Loucy (cell line): Measurements from ENCODE around the gene CACHD1.
A peak's percentile ranks its signal among the peaks of the same experiment; 100 is the strongest.

ENCODE experiments used
- H2AFZ ChIP-seq: fragments of 200-600 bp; sonication (generic); 2 replicates; pipeline ENCODE4 v1.6.0; 2016; ENCODE audit warnings: antibody characterized with exemption, mild to moderate bottlenecking, low read length, moderate library complexity
- H3F3A ChIP-seq: fragments of 200-600 bp; 2 replicates; pipeline ENCODE4 v1.6.0; 2016; ENCODE audit warnings: antibody characterized with exemption, low read depth, mild to moderate bottlenecking
- H3K27me3 ChIP-seq: fragments of 200-600 bp; sonication (generic); 2 replicates; pipeline ENCODE4 v1.6.1; 2014; ENCODE audit warnings: low read length, mild to moderate bottlenecking; ENCODE audit not compliant: insufficient read depth, poor library complexity, severe bottlenecking
- H3K36me3 ChIP-seq: fragments of 200-600 bp; sonication (generic); 2 replicates; pipeline ENCODE4 v1.6.1; 2016; ENCODE audit warnings: low read length; ENCODE audit not compliant: insufficient read depth
- H3K4me1 ChIP-seq: fragments of 200-600 bp; sonication (generic); 2 replicates; pipeline ENCODE4 v1.5.1; 2014; ENCODE audit warnings: low read length, mild to moderate bottlenecking; ENCODE audit not compliant: insufficient read depth, poor library complexity, severe bottlenecking
- H3K4me2 ChIP-seq: fragments of 200-600 bp; sonication (generic); 2 replicates; pipeline ENCODE4 v1.6.0; 2014; ENCODE audit warnings: antibody characterized with exemption, low read length, low read depth, mild to moderate bottlenecking; ENCODE audit not compliant: poor library complexity, severe bottlenecking
- H3K4me3 ChIP-seq: fragments of 200-600 bp; sonication (generic); 2 replicates; pipeline ENCODE4 v1.5.1; 2014; ENCODE audit warnings: low read length, mild to moderate bottlenecking, mixed read lengths; ENCODE audit not compliant: poor library complexity, severe bottlenecking
- H3K79me2 ChIP-seq: fragments of 200-600 bp; sonication (generic); 2 replicates; pipeline ENCODE4 v1.6.1; 2014; ENCODE audit warnings: low read length; ENCODE audit not compliant: insufficient read depth
- H3K9ac ChIP-seq: fragments of 200-600 bp; sonication (generic); 2 replicates; pipeline ENCODE4 v1.6.0; 2014; ENCODE audit warnings: mild to moderate bottlenecking, low read depth, low read length, moderate library complexity; ENCODE audit not compliant: poor library complexity, severe bottlenecking
- H3K9me2 ChIP-seq: fragments of 200-600 bp; sonication (generic); replicated peaks from 2 replicates; pipeline ENCODE4 v1.6.1; 2016; ENCODE audit warnings: low read depth, low read length, mixed read lengths
- H3K9me3 ChIP-seq: fragments of 200-600 bp; sonication (generic); 2 replicates; pipeline ENCODE4 v1.6.1; 2014; ENCODE audit warnings: mild to moderate bottlenecking, antibody characterized with exemption, low read length, low read depth; ENCODE audit not compliant: insufficient read depth
- H4K20me1 ChIP-seq: fragments of 200-600 bp; sonication (generic); 2 replicates; pipeline ENCODE4 v1.6.0; 2014; ENCODE audit warnings: antibody characterized with exemption, low read length, mild to moderate bottlenecking; ENCODE audit not compliant: insufficient read depth, poor library complexity, severe bottlenecking
- EZH2phosphoT487 ChIP-seq: fragments of 200-600 bp; IDR thresholded peaks from 2 replicates; pipeline ENCODE4 v1.6.1; 2018; ENCODE audit warnings: antibody characterized with exemption, mild to moderate bottlenecking, moderate library complexity, borderline replicate concordance
- TF ChIP-seq, protein P1 (sequence below): fragments of 200-600 bp; sonication (generic); conservative IDR thresholded peaks from 2 replicates; pipeline ENCODE4 v1.5.1; 2014; ENCODE audit warnings: mild to moderate bottlenecking, antibody characterized with exemption, low read length

CACHD1 gene

DNA sequence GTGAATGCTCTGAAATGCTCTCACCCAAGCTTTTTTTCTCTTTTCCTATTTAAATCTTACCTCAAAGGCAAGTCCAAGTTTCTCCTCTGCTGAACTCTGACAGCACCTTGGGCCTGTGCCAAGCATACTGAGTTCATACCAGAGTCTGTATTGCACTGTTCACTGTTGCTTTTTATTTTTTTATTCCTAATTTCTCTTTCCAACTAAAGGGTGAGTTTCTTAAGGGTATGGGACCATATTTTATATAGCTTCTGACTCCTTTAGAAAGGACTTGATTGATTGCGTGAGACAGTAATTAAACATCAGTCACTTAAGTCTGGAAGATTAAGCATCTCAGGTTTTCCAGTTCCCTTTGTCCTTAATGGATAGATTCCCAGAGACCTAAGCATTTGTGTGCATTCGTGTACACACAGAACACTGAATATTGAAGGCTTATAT is 69.9 kb downstream of the CACHD1 start:
- peaks cover 68% of the 10 kb centered on the region for H3K79me2 ChIP-seq
- H3K4me1 ChIP-seq, result peaks cover 57% of the 10 kb centered on the region
- H3K9ac ChIP-seq, result peak overlapping the region; percentile 43
- H3F3A ChIP-seq, result no peaks in the 10 kb centered on the region
- H3K9me2 ChIP-seq, result no peaks in the 10 kb centered on the region
- no peaks in the 10 kb centered on the region for H4K20me1 ChIP-seq
- TF ChIP-seq EZH2phosphoT487, result no peak
- TF ChIP-seq, protein P1, sequence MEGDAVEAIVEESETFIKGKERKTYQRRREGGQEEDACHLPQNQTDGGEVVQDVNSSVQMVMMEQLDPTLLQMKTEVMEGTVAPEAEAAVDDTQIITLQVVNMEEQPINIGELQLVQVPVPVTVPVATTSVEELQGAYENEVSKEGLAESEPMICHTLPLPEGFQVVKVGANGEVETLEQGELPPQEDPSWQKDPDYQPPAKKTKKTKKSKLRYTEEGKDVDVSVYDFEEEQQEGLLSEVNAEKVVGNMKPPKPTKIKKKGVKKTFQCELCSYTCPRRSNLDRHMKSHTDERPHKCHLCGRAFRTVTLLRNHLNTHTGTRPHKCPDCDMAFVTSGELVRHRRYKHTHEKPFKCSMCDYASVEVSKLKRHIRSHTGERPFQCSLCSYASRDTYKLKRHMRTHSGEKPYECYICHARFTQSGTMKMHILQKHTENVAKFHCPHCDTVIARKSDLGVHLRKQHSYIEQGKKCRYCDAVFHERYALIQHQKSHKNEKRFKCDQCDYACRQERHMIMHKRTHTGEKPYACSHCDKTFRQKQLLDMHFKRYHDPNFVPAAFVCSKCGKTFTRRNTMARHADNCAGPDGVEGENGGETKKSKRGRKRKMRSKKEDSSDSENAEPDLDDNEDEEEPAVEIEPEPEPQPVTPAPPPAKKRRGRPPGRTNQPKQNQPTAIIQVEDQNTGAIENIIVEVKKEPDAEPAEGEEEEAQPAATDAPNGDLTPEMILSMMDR, result no peak
- no peaks in the 10 kb centered on the region for H3K27me3 ChIP-seq
- no peaks in the 10 kb centered on the region for H3K9me3 ChIP-seq
- H3K4me2 ChIP-seq, result peak overlapping the region; percentile 60
- H2AFZ ChIP-seq, result no peak overlapping the region
- H3K36me3 ChIP-seq, result no peaks in the 10 kb centered on the region
- H3K4me3 ChIP-seq, result peak overlapping the region; percentile 48

DNA sequence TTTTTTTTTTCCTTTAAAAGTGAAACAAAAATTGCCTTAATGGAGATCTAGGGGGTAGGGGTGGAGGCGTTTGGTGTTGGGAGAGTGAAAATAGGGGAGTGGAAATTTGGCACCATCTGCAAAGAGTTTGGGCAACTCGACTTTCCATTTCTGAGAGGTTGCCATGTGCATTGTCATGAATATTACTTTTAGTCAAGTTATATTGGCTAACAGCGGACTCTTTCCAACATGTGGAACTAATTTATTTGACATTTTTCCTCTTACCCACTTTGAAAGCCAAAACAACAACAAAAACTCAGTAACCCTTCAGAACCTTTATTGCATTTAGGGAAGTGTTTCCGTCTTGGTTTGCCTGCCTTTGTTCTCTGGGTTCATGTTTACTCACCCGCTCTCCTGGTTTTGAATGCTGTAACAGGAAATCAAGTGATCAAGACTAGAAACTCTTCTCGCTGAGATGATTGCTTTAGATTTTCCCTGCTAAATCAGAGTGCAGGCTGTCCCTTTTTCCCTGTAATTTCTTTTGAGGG is 70.4 kb downstream of the CACHD1 start:
- peak overlapping the region; percentile 43 for H3K9ac ChIP-seq

DNA sequence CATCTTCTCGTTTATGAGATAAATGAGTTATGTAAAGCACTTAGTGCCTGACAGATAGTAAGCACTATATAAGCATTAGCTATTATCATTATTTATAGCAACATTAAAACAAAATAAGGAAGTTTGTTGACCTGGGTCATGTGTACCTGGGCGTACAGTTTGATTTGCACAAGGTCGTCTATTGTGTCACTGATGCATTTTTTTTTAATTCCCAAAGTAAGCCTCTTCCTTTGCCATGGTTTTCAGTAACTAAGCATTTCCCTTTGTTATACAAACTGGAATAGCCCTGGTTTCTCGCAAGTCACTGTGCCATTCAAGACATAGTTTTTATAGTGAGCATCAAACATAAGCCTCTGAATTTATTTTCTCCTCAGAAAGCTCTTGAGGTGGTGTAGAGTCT is 72.2 kb downstream of the CACHD1 start:
- H4K20me1 ChIP-seq, result no peaks in the 10 kb centered on the region
- peaks cover 57% of the 10 kb centered on the region for H3K79me2 ChIP-seq
- H3K4me3 ChIP-seq, result no peak overlapping the region
- no peak overlapping the region for H3K9ac ChIP-seq
- no peaks in the 10 kb centered on the region for H3K27me3 ChIP-seq
- peaks cover 60% of the 10 kb centered on the region for H3K4me1 ChIP-seq
- TF ChIP-seq EZH2phosphoT487, result no peak
- TF ChIP-seq, protein P1, result no peak
- H3K9me2 ChIP-seq, result no peaks in the 10 kb centered on the region
- no peaks in the 10 kb centered on the region for H3K36me3 ChIP-seq
- H3K9me3 ChIP-seq, result no peaks in the 10 kb centered on the region
- no peak overlapping the region for H2AFZ ChIP-seq
- H3K4me2 ChIP-seq, result no peak overlapping the region
- H3F3A ChIP-seq, result no peaks in the 10 kb centered on the region

More for the DNA sequence above, 70.4 kb downstream of the CACHD1 start:
- Histone ChIP-seq H3K4me1 (peaks cover 62% of the 10 kb centered on the region), H3K79me2 (peaks cover 63% of the 10 kb centered on the region), H2AFZ (no peak overlapping the region), H3F3A (no peaks in the 10 kb centered on the region), H3K4me3 (peak overlapping the region; percentile 48), H3K9me2 (no peaks in the 10 kb centered on the region), H3K36me3 (no peaks in the 10 kb centered on the region), H3K9me3 (no peaks in the 10 kb centered on the region), H3K4me2 (peak overlapping the region; percentile 60), H4K20me1 (no peaks in the 10 kb centered on the region), H3K27me3 (no peaks in the 10 kb centered on the region)
- TF ChIP-seq, protein P1, result no peak
- TF ChIP-seq EZH2phosphoT487, result no peak
